H1 (cell line): ENCODE measurements around the gene CEP120. TPM values are rescaled to one million over a fixed set of nuclear protein-coding genes. Genes with fewer than 3 reads are reported as not detected.

ENCODE experiments used
- CTCF ChIA-PET: fragments of 300-600 bp; sonication (Branson Sonifier 250); formaldehyde crosslinking; loops from one replicate; lab custom pipeline; 2021; ENCODE audit not compliant: partially characterized antibody; lab: Charles Lee
- POLR2A ChIA-PET: fragments of 300-600 bp; sonication (Branson Sonifier 250); formaldehyde crosslinking; loops from one replicate; lab custom pipeline; 2021; ENCODE audit warnings: inconsistent platforms; ENCODE audit not compliant: partially characterized antibody; lab: Charles Lee
- DNase-seq, 2 experiments: peaks; one replicate each; pipeline versions ENCODE4 v3.0.0 to v3.0.0-alpha.2; 2010 to 2022; ENCODE audit warnings: low spot score in 2 of 2, low read depth in 1 of 2, mixed read lengths in 1 of 2
- FAIRE-seq: peaks from 2 replicates; lab custom pipeline; 2011; peaks lifted over from hg19 to GRCh38; lab: Jason Lieb, UNC
- H2AFZ ChIP-seq: 2 replicates; pipeline ENCODE4 v1.8.1; 2012; ENCODE audit warnings: low read length, inconsistent platforms
- H2AK5ac ChIP-seq: 2 replicates; pipeline ENCODE4 v1.6.1; 2013; ENCODE audit warnings: low read depth, low read length
- H2BK120ac ChIP-seq: replicated peaks from 2 replicates; pipeline ENCODE3; 2013; ENCODE audit warnings: low read depth, low read length, inconsistent platforms
- H2BK12ac ChIP-seq: 2 replicates; pipeline ENCODE4 v1.6.1; 2013; ENCODE audit warnings: low read depth, low read length
- H2BK15ac ChIP-seq: 2 replicates; pipeline ENCODE4 v1.6.1; 2013; ENCODE audit warnings: low read length
- H2BK20ac ChIP-seq: 2 replicates; pipeline ENCODE4 v1.6.1; 2013; ENCODE audit warnings: low read length
- H2BK5ac ChIP-seq: 2 replicates; pipeline ENCODE4 v1.6.1; 2013; ENCODE audit warnings: low read depth, low read length
- H3K14ac ChIP-seq: 2 replicates; pipeline ENCODE4 v1.6.1; 2013; ENCODE audit warnings: inconsistent platforms; ENCODE audit not compliant: insufficient read length
- H3K18ac ChIP-seq: 2 replicates; pipeline ENCODE4 v1.6.1; 2013; ENCODE audit warnings: low read length; ENCODE audit errors: extremely low read depth
- H3K23ac ChIP-seq: 2 replicates; pipeline ENCODE4 v1.6.1; 2013; ENCODE audit warnings: inconsistent platforms; ENCODE audit not compliant: insufficient read length
- H3K23me2 ChIP-seq: 2 replicates; pipeline ENCODE4 v1.6.1; 2013; ENCODE audit warnings: low read depth, low read length
- H3K27ac ChIP-seq: 2 replicates; pipeline ENCODE4 v1.6.1; 2011; ENCODE audit warnings: low read depth, low read length, inconsistent platforms
- H3K27me3 ChIP-seq, 4 experiments: replicated peaks in 1 of 4; 1 replicate in 1 of 4; 2 replicates in 3 of 4; pipeline versions ENCODE4 v1.6.1 to v1.8.1; 2011 to 2013; ENCODE audit warnings: low read length in 3 of 4, mild to moderate bottlenecking in 3 of 4, inconsistent platforms in 2 of 4, mixed read lengths in 2 of 4, moderate library complexity in 1 of 4; ENCODE audit not compliant: control insufficient read depth in 3 of 4, insufficient read depth in 3 of 4; ENCODE audit errors: extremely low read depth in 1 of 4
- H3K36me3 ChIP-seq, 4 experiments: 2 replicates each; pipeline versions ENCODE4 v1.6.1 to v1.8.1; 2011 to 2013; ENCODE audit warnings: mild to moderate bottlenecking in 4 of 4, low read length in 3 of 4, moderate library complexity in 2 of 4, control low read depth in 1 of 4, inconsistent platforms in 1 of 4; ENCODE audit not compliant: insufficient read depth in 4 of 4, control insufficient read depth in 2 of 4
- H3K4ac ChIP-seq: replicated peaks from 2 replicates; pipeline ENCODE3; 2013; ENCODE audit warnings: low read length, low read depth, mixed read lengths, inconsistent platforms; ENCODE audit not compliant: insufficient read length
- H3K4me1 ChIP-seq, 4 experiments: replicated peaks in 1 of 4; 1 replicate in 1 of 4; 2 replicates in 3 of 4; pipeline versions ENCODE4 v1.6.1 to v1.8.1; 2011 to 2013; ENCODE audit warnings: low read length in 3 of 4, inconsistent platforms in 2 of 4, mixed read lengths in 1 of 4; ENCODE audit not compliant: insufficient read depth in 4 of 4, control insufficient read depth in 3 of 4
- H3K4me2 ChIP-seq, 2 experiments: 2 replicates each; pipeline versions ENCODE4 v1.6.1 to v1.8.1; 2011 to 2013; ENCODE audit warnings: low read depth in 2 of 2, low read length in 2 of 2, control low read depth in 1 of 2, inconsistent platforms in 1 of 2, mild to moderate bottlenecking in 1 of 2; ENCODE audit not compliant: insufficient read depth in 1 of 2
- H3K4me3 ChIP-seq, 4 experiments: fragments of 200-600, 300-600 bp in 1 of 4; sonication (generic), shearing (Covaris generic), sonication (Bioruptor Twin) in 1 of 4; 2 replicates each; pipeline versions ENCODE4 v1.5.1 to v1.8.1; 2011 to 2016; ENCODE audit warnings: low read length in 4 of 4, low read depth in 3 of 4, control low read depth in 2 of 4, inconsistent platforms in 2 of 4, mild to moderate bottlenecking in 2 of 4, mixed read lengths in 1 of 4, moderate library complexity in 1 of 4; ENCODE audit not compliant: insufficient read depth in 2 of 4; ENCODE audit errors: extremely low read depth in 1 of 4
- H3K56ac ChIP-seq: replicated peaks from 2 replicates; pipeline ENCODE3; 2013; ENCODE audit warnings: low read depth, mild to moderate bottlenecking, mixed read lengths, low read length, inconsistent platforms; ENCODE audit not compliant: insufficient read length
- H3K79me1 ChIP-seq: 2 replicates; pipeline ENCODE4 v1.6.1; 2013; ENCODE audit warnings: low read depth, low read length, control low read depth
- H3K79me2 ChIP-seq, 2 experiments: 2 replicates each; pipeline versions ENCODE4 v1.6.1 to v1.8.1; 2012 to 2013; ENCODE audit warnings: low read length in 2 of 2, mild to moderate bottlenecking in 2 of 2, inconsistent platforms in 1 of 2; ENCODE audit not compliant: insufficient read depth in 2 of 2, control insufficient read depth in 1 of 2
- H3K9ac ChIP-seq, 4 experiments: replicated peaks in 1 of 4; 1 replicate in 1 of 4; 2 replicates in 3 of 4; pipeline versions ENCODE4 v1.6.1 to v1.8.1; 2011 to 2013; ENCODE audit warnings: low read depth in 3 of 4, low read length in 3 of 4, control low read depth in 2 of 4, mild to moderate bottlenecking in 2 of 4, moderate library complexity in 2 of 4, inconsistent platforms in 1 of 4; ENCODE audit errors: extremely low read depth in 1 of 4
- H3K9me3 ChIP-seq, 2 experiments: 2 replicates each; pipeline versions ENCODE4 v1.6.1 to v1.8.1; 2012 to 2013; ENCODE audit warnings: mild to moderate bottlenecking in 2 of 2, moderate library complexity in 2 of 2, control low read depth in 1 of 2, inconsistent platforms in 1 of 2, low read depth in 1 of 2, low read length in 1 of 2, mixed read lengths in 1 of 2; ENCODE audit not compliant: insufficient read depth in 2 of 2
- H4K20me1 ChIP-seq, 2 experiments: replicated peaks in 1 of 2; 2 replicates each; pipeline versions ENCODE3 to v1.8.1; 2011 to 2013; ENCODE audit warnings: inconsistent platforms in 2 of 2, low read length in 2 of 2, mild to moderate bottlenecking in 1 of 2; ENCODE audit not compliant: insufficient read depth in 2 of 2, control insufficient read depth in 1 of 2
- H4K5ac ChIP-seq: 2 replicates; pipeline ENCODE4 v1.6.1; 2013; ENCODE audit warnings: low read length, low read depth, mixed read lengths, inconsistent platforms; ENCODE audit not compliant: insufficient read length
- H4K8ac ChIP-seq: 2 replicates; pipeline ENCODE4 v1.8.0; 2013; ENCODE audit warnings: mild to moderate bottlenecking, moderate library complexity, low read length, inconsistent platforms; ENCODE audit not compliant: insufficient read depth; ENCODE audit errors: extremely low read depth
- H4K91ac ChIP-seq: replicated peaks from 2 replicates; pipeline ENCODE3; 2013; ENCODE audit warnings: low read length, mixed read lengths, inconsistent platforms; ENCODE audit not compliant: insufficient read length
- E2F6 ChIP-seq: IDR thresholded peaks from 2 replicates; pipeline ENCODE4 v1.6.1; 2012; ENCODE audit warnings: inconsistent platforms
- GTF2F1 ChIP-seq: IDR thresholded peaks from 2 replicates; pipeline ENCODE4 v1.6.1; 2012; ENCODE audit warnings: low read depth, low read length, improper control_type of control experiment, borderline replicate concordance
- NRF1 ChIP-seq: IDR thresholded peaks from 2 replicates; pipeline ENCODE4 v1.6.1; 2011; ENCODE audit warnings: mild to moderate bottlenecking, low read depth, low read length, improper control_type of control experiment
- RFX5 ChIP-seq: IDR thresholded peaks from 2 replicates; pipeline ENCODE4 v1.6.1; 2011; ENCODE audit warnings: low read depth, low read length, improper control_type of control experiment, borderline replicate concordance
- TCF12 ChIP-seq: IDR thresholded peaks from 2 replicates; pipeline ENCODE4 v1.6.1; 2011; ENCODE audit warnings: low read depth, mild to moderate bottlenecking, low read length
- TEAD4 ChIP-seq: IDR thresholded peaks from 2 replicates; pipeline ENCODE4 v1.6.1; 2012; ENCODE audit warnings: low read depth, low read length, inconsistent platforms, mixed read lengths
- polyA plus RNA-seq, 7 experiments: library from polyadenylated mRNA; depleted of rRNA in 3 of 7; stranded (reverse) in 5 of 7; unstranded in 2 of 7; fragments of >200 nt in 5 of 7; fragments of 200-250 nt in 2 of 7; gene quantifications; 1 replicate in 5 of 7; 2 replicates in 1 of 7; 4 replicates in 1 of 7; pipeline versions ENCODE4 v1.2.1 to v1.2.3, GENCODE V29; 2011 to 2013; ENCODE audit warnings: missing spikeins in 2 of 7, mixed read lengths in 2 of 7
- total RNA-seq: library from RNA; stranded (reverse); fragmentation: NEBNext Ultra II Directional; extraction: Animal tissue kit (Norgen Biotek cat#: 25700); gene quantifications from 2 replicates; pipeline ENCODE4 v1.2.1, GENCODE V29; 2021

CEP120 gene
- total and polyA plus RNA-seq, 2 of the 8 experiments (the other 6 are each of a cell fraction or from before 2014, with no cell fraction given) = 9.3 to 17.9 TPM

GRCh38 chr5:123414974-123415373, 8.2 kb downstream of the CEP120 start:
- Histone ChIP-seq H3K56ac (no peak overlapping the region), H3K4me3 (no peak overlapping the region), H3K27ac (no peak overlapping the region; the same call in 1 of the 2 replicates), H2AFZ (no peak overlapping the region), H3K18ac (no peak overlapping the region), H3K27me3 (no peaks in the 10 kb centered on the region), H3K9ac (no peak overlapping the region), H3K23ac (no peak overlapping the region), H2BK120ac (no peak overlapping the region), H3K79me1 (no peaks in the 10 kb centered on the region), H4K20me1 (no peaks in the 10 kb centered on the region), H3K4ac (no peak overlapping the region), H2BK5ac (no peak overlapping the region), H3K4me2 (no peak overlapping the region), H3K9me3 (no peaks in the 10 kb centered on the region), H4K91ac (no peak overlapping the region), H3K14ac (no peak overlapping the region), H4K8ac (no peak overlapping the region), H3K4me1 (peaks cover 0 to 2% (median 0%) of the 10 kb centered on the region in 4 experiments; a peak in 1 of 7 replicates), H3K23me2 (no peaks in the 10 kb centered on the region), H2BK20ac (no peak overlapping the region), H3K36me3 (peaks cover 0 to 52% (median 11%) of the 10 kb centered on the region in 4 experiments; a peak in 5 of 8 replicates), H2BK15ac (no peak overlapping the region), H2BK12ac (no peak overlapping the region), H2AK5ac (no peak overlapping the region), H3K79me2 (peaks cover 0 to 5% of the 10 kb centered on the region in 2 experiments; a peak in 1 of 4 replicates), H4K5ac (no peak overlapping the region)
- POLR2A ChIA-PET = interaction anchor here (1.0 to 1.1 kb wide), 2 partner anchors 9 kb away, joined by 3 read pairs; no protein-coding TSS in a partner anchor
- no peak for TF ChIP-seq RFX5
- no peak for TF ChIP-seq NRF1
- TF ChIP-seq TCF12 = no peak
- peak; percentile 58; the same call in 1 of the 2 replicates for TF ChIP-seq TEAD4
- no peak for TF ChIP-seq GTF2F1
- no peak for TF ChIP-seq E2F6
- DNase-seq (no peak), FAIRE-seq (no peak)
- CTCF ChIA-PET = no interaction called here
